GM12878 (cell line): ENCODE results near the gene LGALS3. TPM values are rescaled to one million over a fixed set of nuclear protein-coding genes. Genes with fewer than 3 reads are reported as not detected.
"Not testable (repeated sequence)": the region's sequence is repeated elsewhere in the genome, so short reads cannot be mapped to it uniquely, and the experiment has no call there.

Experiments used
- ATAC-seq: fragments of 200-7000 bp; cut with Tn5 transposase; 3 replicates; pipeline ENCODE4 v1.9.1; 2020; ENCODE audit warnings: mild to moderate bottlenecking, moderate library complexity
- Bru-seq: library from RNA; stranded (reverse); fragments of 400-500 nt; gene quantifications from one replicate; lab custom pipeline; 2021; lab: Mats Ljungman, UMichigan
- BruChase-seq, 2 experiments: library from RNA; stranded (reverse); fragments of 400-500 nt; gene quantifications; one replicate each; lab custom pipeline; 2021; lab: Mats Ljungman, UMichigan
- BruUV-seq: library from RNA; stranded (reverse); fragments of 400-500 nt; replicated peaks from 2 replicates; lab custom pipeline; 2021; lab: Mats Ljungman, UMichigan
- CTCF ChIA-PET: fragments of 300-600 bp; sonication (Branson Sonifier 250); formaldehyde crosslinking; extraction: SDS; loops from one replicate; lab custom pipeline; 2021; ENCODE audit warnings: inconsistent platforms; lab: Yijun Ruan, JAX
- POLR2A ChIA-PET: fragments of 350-600 bp; formaldehyde crosslinking; extraction: SDS; loops from one replicate; lab custom pipeline; 2021; ENCODE audit warnings: inconsistent platforms; lab: Charles Lee
- RAD21 ChIA-PET: fragments of 300-600 bp; sonication (Branson Sonifier 250); formaldehyde crosslinking; loops from one replicate; lab custom pipeline; 2023; ENCODE audit warnings: antibody characterized with exemption; ENCODE audit not compliant: unreplicated experiment; lab: Charles Lee
- SMC1A ChIA-PET: fragments of 300-600 bp; sonication (Branson Sonifier 250); formaldehyde crosslinking; loops from one replicate; lab custom pipeline; 2023; ENCODE audit not compliant: unreplicated experiment, uncharacterized antibody; lab: Charles Lee
- DNase-seq: peaks from one replicate; pipeline ENCODE4 v3.0.0-alpha.2; 2011; ENCODE audit warnings: low read depth, low spot score
- FAIRE-seq: peaks from 3 replicates; lab custom pipeline; 2011; peaks lifted over from hg19 to GRCh38; lab: Jason Lieb, UNC
- H2AFZ ChIP-seq: 2 replicates; pipeline ENCODE4 v1.6.0; 2011; ENCODE audit warnings: low read depth, low read length, control low read depth; ENCODE audit not compliant: control insufficient read depth
- H3K27ac ChIP-seq: 2 replicates; pipeline ENCODE4 v1.5.1; 2011; ENCODE audit warnings: control low read depth; ENCODE audit not compliant: control insufficient read depth, insufficient read depth
- H3K27me3 ChIP-seq, 2 experiments: replicated peaks in 1 of 2; 2 replicates each; pipeline versions ENCODE4 v1.6.0 to v1.6.1; 2011; ENCODE audit warnings: low read length in 1 of 2; ENCODE audit not compliant: control insufficient read depth in 2 of 2, insufficient read depth in 2 of 2
- H3K36me3 ChIP-seq, 2 experiments: 2 replicates each; pipeline ENCODE4 v1.5.1; 2011; ENCODE audit warnings: low read length in 1 of 2; ENCODE audit not compliant: control insufficient read depth in 2 of 2, insufficient read depth in 2 of 2
- H3K4me1 ChIP-seq: 2 replicates; pipeline ENCODE4 v1.6.1; 2011; ENCODE audit warnings: mild to moderate bottlenecking, low read length, moderate library complexity, mixed read lengths; ENCODE audit not compliant: control insufficient read depth, insufficient read depth
- H3K4me2 ChIP-seq: 2 replicates; pipeline ENCODE4 v1.6.0; 2011; ENCODE audit warnings: control low read depth; ENCODE audit not compliant: control insufficient read depth, insufficient read depth
- H3K4me3 ChIP-seq: fragments of 200-600 bp; sonication (generic); 2 replicates; pipeline ENCODE4 v1.5.1; 2016
- H3K79me2 ChIP-seq: 2 replicates; pipeline ENCODE4 v1.6.0; 2011; ENCODE audit warnings: low read length; ENCODE audit not compliant: control insufficient read depth, insufficient read depth
- H3K9ac ChIP-seq: 2 replicates; pipeline ENCODE4 v1.8.0; 2011; ENCODE audit warnings: low read length, control low read depth, mixed read lengths; ENCODE audit not compliant: control insufficient read depth, insufficient read depth
- H3K9me3 ChIP-seq: replicated peaks from 3 replicates; pipeline ENCODE4 v1.5.1; 2011; ENCODE audit warnings: mild to moderate bottlenecking, low read length; ENCODE audit not compliant: control insufficient read depth, insufficient read depth
- H4K20me1 ChIP-seq: 2 replicates; pipeline ENCODE4 v1.6.0; 2011; ENCODE audit not compliant: control insufficient read depth, insufficient read depth
- CREM ChIP-seq: IDR thresholded peaks from 2 replicates; pipeline ENCODE4 v1.6.1; 2014; ENCODE audit warnings: antibody characterized with exemption, low read depth
- DPF2 ChIP-seq: fragments of 450-650 bp; IDR thresholded peaks from 2 replicates; pipeline ENCODE4 v1.6.1; 2017; ENCODE audit warnings: mild to moderate bottlenecking
- GATAD2B ChIP-seq: fragments of 450-650 bp; conservative IDR thresholded peaks from 2 replicates; pipeline ENCODE4 v1.6.1; 2017; ENCODE audit warnings: low read depth, mild to moderate bottlenecking, moderate library complexity
- LARP7 ChIP-seq: fragments of 450-650 bp; IDR thresholded peaks from 2 replicates; pipeline ENCODE4 v1.6.1; 2017; ENCODE audit warnings: mild to moderate bottlenecking
- NKRF ChIP-seq: fragments of 450-650 bp; conservative IDR thresholded peaks from 2 replicates; pipeline ENCODE4 v1.6.1; 2017; ENCODE audit warnings: mild to moderate bottlenecking, moderate library complexity
- WGBS: methylation state at CpG from one replicate; pipeline ENCODE4 v1.1.6; 2016; ENCODE audit warnings: low lambda C conversion rate; ENCODE audit not compliant: insufficient replicate concordance, insufficient coverage; ENCODE audit errors: missing lambda C conversion rate; 5-methylcytosine and 5-hydroxymethylcytosine counted together
- in situ Hi-C: fragments of 300-500 bp; cut with MboI; formaldehyde crosslinking; loops from 9 replicates; pipeline ENCODE4 v1.14.3; 2018; ENCODE audit warnings: mixed read lengths
- intact Hi-C: fragments of 100-400 bp; cut with micrococcal nuclease; formaldehyde crosslinking; loops from one replicate; pipeline ENCODE4 v1.14.2; 2022; ENCODE audit not compliant: unreplicated experiment
- long read RNA-seq, 2 experiments: library from polyadenylated mRNA; unstranded; transcript quantifications; one replicate each; pipeline ENCODE4 v2.0.0, GENCODE V29; 2019 to 2020
- polyA minus RNA-seq, 3 experiments: library from RNA; depleted of rRNA, polyadenylated mRNA; stranded (reverse); fragments of >200 nt; gene quantifications; 2 replicates each; pipeline ENCODE4 v1.2.3, GENCODE V29; 2011
- polyA plus RNA-seq, 11 experiments: library from polyadenylated mRNA; depleted of rRNA in 4 of 11; unstranded in 6 of 11; stranded (reverse) in 5 of 11; fragments of >200 nt; fragmentation: Nextera tagmentation in 4 of 11; fragmentation: Illumina TruSeq in 1 of 11; extraction: Ambion mirVana in 4 of 11; extraction: Trizol in 1 of 11; gene quantifications; 1 replicate in 1 of 11; 2 replicates in 10 of 11; pipeline versions ENCODE4 v1.2.1 to v1.2.3, GENCODE V29; 2011 to 2016; ENCODE audit warnings: inconsistent platforms in 2 of 11, missing spikeins in 2 of 11, low read depth in 1 of 11
- total RNA-seq, 4 experiments: library from RNA; depleted of rRNA in 3 of 4; stranded (reverse); fragments of >200 nt in 3 of 4; fragmentation: Illumina TruSeq in 1 of 4; extraction: Trizol in 1 of 4; gene quantifications; 2 replicates each; pipeline versions ENCODE4 v1.2.1 to v1.2.3, GENCODE V29; 2013 to 2021

LGALS3 gene
- 17.5 and 21.3 TPM in 2 replicates for total RNA-seq (2013; cell fraction: nucleolus; rRNA removed)
- total RNA-seq (2014; rRNA removed) (23.1 and 25.6 TPM in 2 replicates), total RNA-seq (2014; rRNA removed; fragmentation: Illumina TruSeq; extraction: Trizol) (12.0 and 12.3 TPM in 2 replicates), total RNA-seq (2021) (13.6 and 16.1 TPM in 2 replicates), polyA plus RNA-seq (2011; rRNA removed) (34.2 and 45.4 TPM in 2 replicates), polyA plus RNA-seq (2014; fragmentation: Illumina TruSeq; extraction: Trizol) (7.7 and 8.6 TPM in 2 replicates), polyA plus RNA-seq (2014; fragmentation: Nextera tagmentation; extraction: Ambion mirVana) (1 to 10 TPM; 1.5 to 6.4 TPM), polyA plus RNA-seq (2014; rRNA removed) (21.3 and 28.6 TPM in 2 replicates), polyA plus RNA-seq (2016; fragmentation: Nextera tagmentation; extraction: Ambion mirVana) (10 to 100 TPM; 28.2 to 30.6 TPM), polyA minus RNA-seq (2011; rRNA and poly(A)+ RNA removed) (9.8 and 14.3 TPM in 2 replicates), Bru-seq, nascent RNA (percentile 81 among the genes with signal in this experiment), BruChase-seq, experiment 1, labeled RNA remaining after a 6-hour chase (percentile 79 among the genes with signal in this experiment), BruChase-seq, experiment 2, labeled RNA remaining after a 2-hour chase (percentile 77 among the genes with signal in this experiment)
- 15.6 TPM for polyA plus RNA-seq (2011; ENCODE audit: low read depth)
- 24.5 and 31.9 TPM in 2 replicates for polyA plus RNA-seq (2011; cell fraction: cytosol; rRNA removed)
- 20.1 and 27.1 TPM in 2 replicates for polyA plus RNA-seq (2011; cell fraction: nucleus; rRNA removed)
- 19.7 and 39.6 TPM in 2 replicates for polyA plus RNA-seq (2012)
- polyA minus RNA-seq (2011; cell fraction: cytosol; rRNA and poly(A)+ RNA removed) = 4.4 and 8.1 TPM in 2 replicates
- 5.0 and 5.9 TPM in 2 replicates for polyA minus RNA-seq (2011; cell fraction: nucleus; rRNA and poly(A)+ RNA removed)
- long read RNA-seq, experiment 1, transcript LGALS3-201 (6 exons, 1,146 nt) = major isoform, 9 of 11 reads
- long read RNA-seq, experiment 1, partial matches to known transcripts = 0 of 11 reads
- long read RNA-seq, experiment 1, other reads (novel, unspliced or antisense) = 1 of 11 reads
- long read RNA-seq, experiment 2, transcript LGALS3-201 (6 exons, 1,146 nt) = major isoform, 18 of 25 reads
- long read RNA-seq, experiment 2, partial matches to known transcripts = 0 of 25 reads
- long read RNA-seq, experiment 2, other reads (novel, unspliced or antisense) = 6 of 25 reads

GRCh38 chr14:55129086-55129427 lies at the start of gene LGALS3:
TSS of gene LGALS3 (plus strand) at chr14:55129252. CDS start at chr14:55137374, 8,122 bp downstream.
- ChIA-PET SMC1A (interaction anchor here (1.0 to 5.7 kb wide), 4 partner anchors 26 to 31 kb away, joined by 3 to 26 read pairs (median 4); no protein-coding TSS in a partner anchor), RAD21 (interaction anchor here (0.7 to 2.4 kb wide), 4 partner anchors 26 to 103 kb away, joined by 3 to 10 read pairs (median 4); no protein-coding TSS in a partner anchor), CTCF (interaction anchor here (0.9 to 1.4 kb wide), 2 partner anchors 27 to 31 kb away, joined by 3 to 4 read pairs; no protein-coding TSS in a partner anchor), POLR2A (interaction anchor here (0.6 to 1.5 kb wide), 5 partner anchors 26 to 63 kb away, joined by 3 to 7 read pairs (median 3); no protein-coding TSS in a partner anchor)
- peaks cover 6% of the 10 kb centered on the region for H3K4me1 ChIP-seq
- FAIRE-seq (no peak), DNase-seq (no peak), ATAC-seq (peak; percentile 84)
- BruUV-seq = no TSS peak
- peaks cover 3% of the 10 kb centered on the region; the same call in 1 of the 2 replicates for H4K20me1 ChIP-seq
- in situ Hi-C loops = no loop called here
- H3K9ac ChIP-seq = peak within 1 kb of the TSS; percentile 42
- peaks cover 4% of the 10 kb centered on the region for H3K79me2 ChIP-seq
- under 1% methylated on average over 27 of the region's 50 CpGs for WGBS
- H3K4me2 ChIP-seq = peak within 1 kb of the TSS; percentile 93
- TF ChIP-seq DPF2 (peak; percentile 72), GATAD2B (0 out of 2 replicates have a peak, but pooled peaks have one; percentile 64), CREM (no peak), LARP7 (peak; percentile 81; the same call in 1 of the 2 replicates), NKRF (peak; percentile 68; the same call in 1 of the 2 replicates)
- H3K9me3 ChIP-seq = no peaks in the 10 kb centered on the region
- no peaks in the 10 kb centered on the region for H3K36me3 ChIP-seq
- H3K27ac ChIP-seq = 0 out of 2 replicates have a peak within 1 kb of the TSS, but pooled peaks have one; percentile 24
- peak within 1 kb of the TSS; percentile 73 for H3K4me3 ChIP-seq
- intact Hi-C loops = loop anchor here (1.0 to 2.0 kb wide), 2 partner anchors 31 to 40 kb away; no protein-coding TSS in a partner anchor
- H3K27me3 ChIP-seq = no peaks in the 10 kb centered on the region
- peak within 1 kb of the TSS; percentile 76 for H2AFZ ChIP-seq

- DNase-seq, H3K4me2 ChIP-seq, BruUV-seq, H3K27ac ChIP-seq, H3K79me2 ChIP-seq, H3K4me3 ChIP-seq, ATAC-seq, H4K20me1 ChIP-seq, FAIRE-seq, H3K27me3 ChIP-seq, H3K9me3 ChIP-seq, intact Hi-C loops, H3K36me3 ChIP-seq, in situ Hi-C loops, H3K9ac ChIP-seq: not testable (repeated sequence)
- ChIA-PET RAD21 (interaction anchor here (0.8 to 2.9 kb wide), 6 partner anchors 7 to 81 kb away, joined by 3 to 9 read pairs (median 3); partner anchors contain the start of gene MAPK1IP1L), POLR2A (interaction anchor here (1.0 to 2.1 kb wide), 6 partner anchors 9 to 112 kb away, joined by 3 to 6 read pairs (median 4); partner anchors contain the start of genes DLGAP5 and MAPK1IP1L), SMC1A (interaction anchor here (0.9 to 5.4 kb wide), 5 partner anchors 9 to 79 kb away, joined by 3 to 32 read pairs (median 4); partner anchors contain the start of gene MAPK1IP1L), CTCF (interaction anchor here (0.7 to 4.5 kb wide), 4 partner anchors 10 to 81 kb away, joined by 3 to 49 read pairs (median 6); partner anchors contain the start of gene MAPK1IP1L)
- 0 out of 2 replicates have a peak overlapping the region, but pooled peaks have one; percentile 7 for H2AFZ ChIP-seq
- H3K4me1 ChIP-seq = peaks cover 19% of the 10 kb centered on the region
- 45% methylated on average over 6 of the region's 6 CpGs for WGBS
Measured at GRCh38 chr14:55079961-55080360, 49.1 kb upstream of the LGALS3 start.
